Lung (tissue), 12 donors: Measurements from ENCODE around the gene ERRFI1. TPM values are rescaled to one million over a fixed set of nuclear protein-coding genes. Genes with fewer than 3 reads are reported as not detected.
A peak's percentile ranks its signal among the peaks of the same experiment; 100 is the strongest.

Experiments
- ATAC-seq: fragments of 200-7000 bp; cut with Tn5 transposase; one replicate; pipeline ENCODE4 v1.9.1; 2020; ENCODE audit warnings: moderate number of reproducible peaks; ENCODE audit not compliant: insufficient read depth, low FRiP score
- DNase-seq, 3 donors: peaks; one replicate each; pipeline ENCODE4 v3.0.0-alpha.2; 2013 to 2017
- H3K27ac ChIP-seq, 2 donors: one replicate each; pipeline ENCODE4 v1.5.1; 2013; ENCODE audit warnings: mild to moderate bottlenecking in 2 of 2, moderate library complexity in 2 of 2, control low read depth in 1 of 2, inconsistent platforms in 1 of 2, low read depth in 1 of 2, low read length in 1 of 2
- H3K27me3 ChIP-seq, 3 donors: one replicate each; pipeline ENCODE4 v1.5.1; 2013; ENCODE audit warnings: low read length in 2 of 3; ENCODE audit not compliant: control insufficient read depth in 3 of 3, insufficient read depth in 3 of 3
- H3K36me3 ChIP-seq, 4 donors: one replicate each; pipeline ENCODE4 v1.5.1; 2013; ENCODE audit warnings: low read length in 4 of 4, mild to moderate bottlenecking in 1 of 4, moderate library complexity in 1 of 4; ENCODE audit not compliant: control insufficient read depth in 4 of 4, insufficient read depth in 4 of 4
- H3K4me1 ChIP-seq, 5 donors: one replicate each; pipeline ENCODE4 v1.5.1; 2013; ENCODE audit warnings: low read length in 5 of 5, mild to moderate bottlenecking in 2 of 5, moderate library complexity in 1 of 5; ENCODE audit not compliant: control insufficient read depth in 5 of 5, insufficient read depth in 5 of 5
- H3K4me3 ChIP-seq: one replicate; pipeline ENCODE4 v1.5.1; 2013; ENCODE audit warnings: mild to moderate bottlenecking, control low read depth, moderate library complexity
- H3K9ac ChIP-seq, 2 donors: one replicate each; pipeline ENCODE4 v1.5.1; 2013; ENCODE audit warnings: low read length in 2 of 2, control low read depth in 1 of 2; ENCODE audit not compliant: insufficient read depth in 1 of 2
- H3K9me3 ChIP-seq, 4 donors: one replicate each; pipeline ENCODE4 v1.5.1; 2013; ENCODE audit warnings: low read length in 3 of 4, mild to moderate bottlenecking in 1 of 4, moderate library complexity in 1 of 4; ENCODE audit not compliant: control insufficient read depth in 4 of 4, insufficient read depth in 3 of 4
- CTCF ChIP-seq: IDR thresholded peaks from 2 replicates; pipeline ENCODE4 v1.5.1; 2012; ENCODE audit warnings: mild to moderate bottlenecking; ENCODE audit errors: control extremely low read depth, extremely low read depth
- WGBS, 2 donors: extraction: QIAGEN DNeasy Blood & Tissue Kit; methylation state at CpG; one replicate each; pipeline ENCODE4 v1.1.7; 2013; 5-methylcytosine and 5-hydroxymethylcytosine counted together
- polyA plus RNA-seq, 2 donors: library from polyadenylated mRNA; stranded (reverse); fragments of 200-250 nt; gene quantifications; one replicate each; pipeline ENCODE4 v1.2.1, GENCODE V29; 2013
- total RNA-seq, 2 donors: library from RNA; depleted of rRNA in 1 of 2; stranded (reverse); fragments of >200 nt in 1 of 2; gene quantifications; one replicate each; pipeline ENCODE4 v1.2.1, GENCODE V29; 2014 to 2021
- donor health status: control.
- donor health status: control.
- donor health status: Bipolar disorder and iron deficiency.
- donor health status: healthy.
- donor health status: DM: yes; HTN: yes; CAD: no.

Gene ERRFI1
- total and polyA plus RNA-seq, 4 donors: 26.5 to 89.2 (median 61.4) TPM

DNA sequence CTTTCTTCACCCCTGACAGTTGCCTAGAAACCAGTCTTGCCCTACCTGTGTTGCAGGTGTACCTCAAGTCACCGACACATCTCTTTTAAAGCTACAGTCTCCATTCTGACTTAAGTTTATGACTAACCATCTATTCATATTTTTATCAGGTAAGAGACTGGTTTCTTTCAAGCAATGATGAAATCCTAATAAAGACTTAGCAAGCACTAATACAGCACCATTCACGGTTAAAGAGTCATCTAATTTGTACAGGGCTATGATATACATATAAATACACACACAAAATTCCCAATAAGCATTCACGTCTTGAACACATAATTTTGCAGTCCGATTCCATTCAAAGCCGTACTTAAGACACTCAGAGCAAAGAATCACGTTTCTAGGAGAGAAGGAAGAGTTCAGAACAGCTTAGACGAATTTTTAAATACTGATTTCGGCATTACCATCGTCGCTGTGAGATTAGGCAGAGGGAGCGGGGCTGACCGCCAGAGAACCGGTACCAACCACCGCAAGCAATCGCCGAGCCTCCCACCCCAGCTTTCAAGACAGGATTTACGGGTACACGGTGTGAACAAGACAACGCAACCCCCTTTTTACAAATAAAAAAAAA, 943 bp downstream of the ERRFI1 start:
- H3K9ac ChIP-seq: peak overlapping the region; percentile 50 to 77
- peaks cover 6 to 51% (median 22%) of the 10 kb centered on the region in 5 donors for H3K4me1 ChIP-seq
- peak in 2 of 3 donors; percentile 48 to 65 for DNase-seq
- peak overlapping the region; percentile 90 to 95 for H3K27ac ChIP-seq
- 5 to 7% methylated on average over 19 of the region's 19 CpGs for WGBS, 2 donors
- H3K36me3 ChIP-seq: no peaks in the 10 kb centered on the region
- no peak for ATAC-seq
- no peaks in the 10 kb centered on the region for H3K9me3 ChIP-seq
- peak overlapping the region; percentile 89 for H3K4me3 ChIP-seq
- peaks cover 0 to 3% (median 0%) of the 10 kb centered on the region in 3 donors for H3K27me3 ChIP-seq
- no peak for TF ChIP-seq CTCF

GRCh38 chr1:8024329-8024728, 1.8 kb downstream of the ERRFI1 start:
- Histone ChIP-seq H3K27me3 (peaks cover 0 to 3% (median 0%) of the 10 kb centered on the region in 3 donors), H3K36me3 (no peaks in the 10 kb centered on the region), H3K4me1 (peaks cover 6 to 51% (median 22%) of the 10 kb centered on the region in 5 donors), H3K4me3 (no peak overlapping the region), H3K27ac (no peak overlapping the region), H3K9ac (peak overlapping the region in 1 of 2 donors; percentile 77), H3K9me3 (no peaks in the 10 kb centered on the region)
- 73 to 86% methylated on average over 3 of the region's 3 CpGs for WGBS, 2 donors
- no peak for DNase-seq
- no peak for TF ChIP-seq CTCF
- ATAC-seq: no peak

DNA sequence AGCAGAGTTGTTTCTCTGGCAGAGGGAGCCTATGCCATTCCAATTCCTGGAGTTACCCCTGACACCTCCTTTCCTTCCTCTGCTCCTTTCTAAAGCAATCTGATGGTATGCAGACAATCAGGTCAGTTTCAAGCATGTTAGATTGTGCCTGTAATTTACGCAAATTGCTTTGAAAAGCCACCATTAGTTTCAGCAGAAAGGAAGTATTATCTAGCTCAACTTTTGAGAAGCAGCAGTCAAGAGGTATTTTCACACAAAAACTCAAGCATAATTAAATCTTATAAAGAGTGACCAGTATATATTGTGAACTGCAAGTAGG, 2.2 kb downstream of the ERRFI1 start:
- Histone ChIP-seq H3K4me3 (no peak overlapping the region), H3K9ac (peak overlapping the region in 1 of 2 donors; percentile 5), H3K27me3 (peaks cover 0 to 3% (median 0%) of the 10 kb centered on the region in 3 donors), H3K9me3 (no peaks in the 10 kb centered on the region), H3K4me1 (peaks cover 6 to 50% (median 23%) of the 10 kb centered on the region in 5 donors), H3K36me3 (no peaks in the 10 kb centered on the region), H3K27ac (no peak overlapping the region)
- no peak for TF ChIP-seq CTCF
- DNase-seq (no peak), ATAC-seq (no peak)
- 50 to 70% methylated on average over 1 of the region's 1 CpG for WGBS, 2 donors
